PC-9 (cell line): ENCODE data around the gene SLC22A15. TPM values are rescaled to one million over a fixed set of nuclear protein-coding genes. Genes with fewer than 3 reads are reported as not detected.

ENCODE experiments used
- BruUV-seq: library from RNA; stranded (reverse); fragments of 400-500 nt; replicated peaks from 2 replicates; lab custom pipeline; 2021; lab: Mats Ljungman, UMichigan
- CTCF ChIA-PET: fragments of 300-600 bp; sonication (Branson Sonifier 250); formaldehyde crosslinking; loops from one replicate; lab custom pipeline; 2022; ENCODE audit warnings: antibody characterized with exemption; lab: Charles Lee
- POLR2A ChIA-PET: fragments of 300-600 bp; sonication (Branson Sonifier 250); formaldehyde crosslinking; loops from one replicate; lab custom pipeline; 2022; ENCODE audit warnings: antibody characterized with exemption; ENCODE audit not compliant: unreplicated experiment; lab: Charles Lee
- DNase-seq, 2 experiments: peaks; one replicate each; pipeline versions ENCODE4 v3.0.0 to v3.0.0-alpha.2; 2015 to 2022; ENCODE audit warnings: mixed read lengths in 1 of 2
- H2AFZ ChIP-seq: fragments of 200-600 bp; sonication (generic); 2 replicates; pipeline ENCODE4 v1.8.1; 2017; ENCODE audit warnings: antibody characterized with exemption
- H3F3A ChIP-seq: fragments of 200-600 bp; sonication (generic); 2 replicates; pipeline ENCODE4 v1.8.1; 2017; ENCODE audit warnings: antibody characterized with exemption, mild to moderate bottlenecking, low read depth; ENCODE audit not compliant: insufficient read depth
- H3K27ac ChIP-seq: fragments of 200-600 bp; sonication (generic); 2 replicates; pipeline ENCODE4 v1.6.1; 2016; ENCODE audit warnings: mixed run types
- H3K27me3 ChIP-seq: fragments of 200-600 bp; sonication (generic); 2 replicates; pipeline ENCODE4 v1.6.1; 2016; ENCODE audit warnings: low read depth, mixed run types; ENCODE audit not compliant: insufficient read depth
- H3K36me3 ChIP-seq: fragments of 200-600 bp; sonication (generic); 2 replicates; pipeline ENCODE4 v1.6.1; 2016; ENCODE audit warnings: low read depth, mixed run types
- H3K4me1 ChIP-seq: fragments of 200-600 bp; sonication (generic); replicated peaks from 2 replicates; pipeline ENCODE4 v1.6.1; 2016; ENCODE audit warnings: mixed run types; ENCODE audit not compliant: insufficient read depth
- H3K4me2 ChIP-seq: fragments of 200-600 bp; sonication (generic); 2 replicates; pipeline ENCODE4 v1.6.1; 2017; ENCODE audit warnings: mixed run types
- H3K4me3 ChIP-seq: fragments of 200-600 bp; sonication (generic); 2 replicates; pipeline ENCODE4 v1.6.1; 2016; ENCODE audit warnings: mixed run types
- H3K79me2 ChIP-seq: fragments of 200-600 bp; sonication (generic); 2 replicates; pipeline ENCODE4 v1.6.1; 2017; ENCODE audit warnings: low read depth, mixed run types
- H3K9me2 ChIP-seq: fragments of 200-600 bp; sonication (generic); 2 replicates; pipeline ENCODE4 v1.8.1; 2017; ENCODE audit warnings: mild to moderate bottlenecking; ENCODE audit not compliant: insufficient read depth
- H3K9me3 ChIP-seq: fragments of 200-600 bp; sonication (generic); 2 replicates; pipeline ENCODE4 v1.8.1; 2016; ENCODE audit warnings: low read depth; ENCODE audit not compliant: insufficient read depth
- H4K20me1 ChIP-seq: fragments of 200-600 bp; sonication (generic); 2 replicates; pipeline ENCODE4 v1.8.1; 2017; ENCODE audit not compliant: insufficient read depth
- CTCF ChIP-seq: fragments of 200-600 bp; sonication (generic); conservative IDR thresholded peaks from 2 replicates; pipeline ENCODE4 v1.6.1; 2017; ENCODE audit warnings: mixed run types, antibody characterized with exemption, mild to moderate bottlenecking, moderate library complexity
- EZH2 ChIP-seq: fragments of 200-600 bp; sonication (generic); IDR thresholded peaks from 2 replicates; pipeline ENCODE4 v1.8.0; 2017; ENCODE audit warnings: antibody characterized with exemption, low read depth
- intact Hi-C: fragments of 100-400 bp; cut with micrococcal nuclease; formaldehyde crosslinking; loops from one replicate; pipeline ENCODE4 v1.10.0; 2022; ENCODE audit not compliant: unreplicated experiment
- total RNA-seq: library from RNA; stranded (reverse); gene quantifications from 2 replicates; pipeline ENCODE4 v1.2.3, GENCODE V29; 2021

Gene SLC22A15
- total RNA-seq, 1 experiment from 2014 or later = 1.8 TPM

- Histone ChIP-seq H3F3A (no peaks in the 10 kb centered on the region), H3K4me2 (no peak overlapping the region), H3K9me2 (no peaks in the 10 kb centered on the region), H3K4me3 (no peak overlapping the region), H3K27me3 (no peaks in the 10 kb centered on the region), H2AFZ (no peak overlapping the region), H3K4me1 (no peaks in the 10 kb centered on the region), H4K20me1 (no peaks in the 10 kb centered on the region), H3K27ac (no peak overlapping the region), H3K79me2 (no peaks in the 10 kb centered on the region), H3K36me3 (0 out of 2 replicates have a peak, but pooled peaks cover 3% of the 10 kb centered on the region), H3K9me3 (peaks cover 18% of the 10 kb centered on the region; the same call in 1 of the 2 replicates)
- no peak for DNase-seq
- TF ChIP-seq CTCF = no peak
- no peak for TF ChIP-seq EZH2
- ChIA-PET CTCF (no interaction called here), POLR2A (no interaction called here)
- BruUV-seq = no TSS peak
- intact Hi-C loops = no loop called here
Observed at GRCh38 chr1:116001739-116002487, 25.6 kb downstream of the SLC22A15 start.

- Histone ChIP-seq H3K36me3 (0 out of 2 replicates have a peak, but pooled peaks cover 3% of the 10 kb centered on the region), H2AFZ (no peak overlapping the region), H3K4me2 (no peak overlapping the region), H3K27ac (no peak overlapping the region), H3F3A (no peaks in the 10 kb centered on the region), H4K20me1 (no peaks in the 10 kb centered on the region), H3K9me2 (no peaks in the 10 kb centered on the region), H3K4me1 (no peaks in the 10 kb centered on the region), H3K9me3 (peaks cover 8% of the 10 kb centered on the region; the same call in 1 of the 2 replicates), H3K79me2 (no peaks in the 10 kb centered on the region), H3K4me3 (no peak overlapping the region), H3K27me3 (no peaks in the 10 kb centered on the region)
- intact Hi-C loops = no loop called here
- no peak for DNase-seq
- POLR2A ChIA-PET = no interaction called here
- CTCF ChIA-PET = no interaction called here
- no peak for TF ChIP-seq EZH2
- TF ChIP-seq CTCF = no peak
- BruUV-seq = no TSS peak
Observed at GRCh38 chr1:116002781-116003420, 26.6 kb downstream of the SLC22A15 start.

GRCh38 chr1:116003823-116004222 is 27.5 kb downstream of the SLC22A15 start:
- no peaks in the 10 kb centered on the region for H3K79me2 ChIP-seq
- H3K27ac ChIP-seq = no peak overlapping the region
- H4K20me1 ChIP-seq = no peaks in the 10 kb centered on the region
- no peaks in the 10 kb centered on the region for H3K9me3 ChIP-seq
- H3K9me2 ChIP-seq = no peaks in the 10 kb centered on the region
- no peak overlapping the region for H2AFZ ChIP-seq
- no peak overlapping the region for H3K4me2 ChIP-seq
- CTCF ChIA-PET = no interaction called here
- H3F3A ChIP-seq = no peaks in the 10 kb centered on the region
- POLR2A ChIA-PET = no interaction called here
- intact Hi-C loops = no loop called here
- TF ChIP-seq EZH2 (no peak), CTCF (no peak)
- 0 out of 2 replicates have a peak, but pooled peaks cover 3% of the 10 kb centered on the region for H3K36me3 ChIP-seq
- no peaks in the 10 kb centered on the region for H3K4me1 ChIP-seq
- no peaks in the 10 kb centered on the region for H3K27me3 ChIP-seq
- no peak for DNase-seq
- H3K4me3 ChIP-seq = no peak overlapping the region
- no TSS peak for BruUV-seq
